SJCRH30 (cell line): ENCODE measurements around the gene CANT1. TPM values are rescaled to one million over a fixed set of nuclear protein-coding genes. Genes with fewer than 3 reads are reported as not detected.
A peak's percentile ranks its signal among the peaks of the same experiment; 100 is the strongest.
"Not testable (repeated sequence)": the region's sequence is repeated elsewhere in the genome, so short reads cannot be mapped to it uniquely, and the experiment has no call there.

Source experiments
- DNase-seq, 2 experiments: peaks; one replicate each; pipeline ENCODE4 v3.0.0-alpha.2; 2015 to 2020
- H3K27ac ChIP-seq: fragments of 250-450 bp; sonication (Bioruptor Pico); 2 replicates; pipeline ENCODE4 v1.5.1; 2020; ENCODE audit warnings: mild to moderate bottlenecking, moderate library complexity
- H3K27me3 ChIP-seq: fragments of 250-450 bp; sonication (Bioruptor Pico); 2 replicates; pipeline ENCODE4 v1.5.1; 2020; ENCODE audit warnings: mild to moderate bottlenecking, moderate library complexity
- H3K36me3 ChIP-seq: fragments of 250-450 bp; sonication (Bioruptor Pico); 2 replicates; pipeline ENCODE4 v1.5.1; 2020; ENCODE audit warnings: mild to moderate bottlenecking, moderate library complexity
- H3K4me1 ChIP-seq: fragments of 250-450 bp; sonication (Bioruptor Pico); 2 replicates; pipeline ENCODE4 v1.5.1; 2020; ENCODE audit warnings: mild to moderate bottlenecking, moderate library complexity
- H3K4me3 ChIP-seq: fragments of 250-450 bp; sonication (Bioruptor Pico); 2 replicates; pipeline ENCODE4 v1.5.1; 2020; ENCODE audit warnings: mild to moderate bottlenecking, moderate library complexity
- H3K9me3 ChIP-seq: fragments of 250-450 bp; sonication (Bioruptor Pico); replicated peaks from 2 replicates; pipeline ENCODE4 v1.5.1; 2020; ENCODE audit warnings: mild to moderate bottlenecking, moderate library complexity
- total RNA-seq: library from RNA; depleted of rRNA; stranded (reverse); fragments of >200 nt; shearing (Covaris generic); gene quantifications from 2 replicates; pipeline ENCODE4 v1.2.3, GENCODE V29; 2014

Gene CANT1
- total RNA-seq, 1 experiment from 2014 or later: 98.6 TPM

GRCh38 chr17:79026376-79027273 lies 17.1 kb upstream of the CANT1 start:
- Histone ChIP-seq H3K27me3 (0 out of 2 replicates have a peak, but pooled peaks cover 3% of the 10 kb centered on the region), H3K4me1 (peaks cover 51% of the 10 kb centered on the region), H3K36me3 (no peaks in the 10 kb centered on the region), H3K9me3 (no peaks in the 10 kb centered on the region), H3K27ac (peak overlapping the region; percentile 16; the same call in 1 of the 2 replicates), H3K4me3 (peak overlapping the region; percentile 22)
- DNase-seq: peak; percentile 49 to 59

- Histone ChIP-seq H3K9me3 (no peaks in the 10 kb centered on the region), H3K36me3 (no peaks in the 10 kb centered on the region), H3K4me3 (peak overlapping the region; percentile 61), H3K27me3 (0 out of 2 replicates have a peak, but pooled peaks cover 3% of the 10 kb centered on the region), H3K4me1 (peaks cover 44% of the 10 kb centered on the region), H3K27ac (no peak overlapping the region)
- DNase-seq: peak in 1 of 2 experiments; percentile 14
These were observed 15.6 kb upstream of the CANT1 start for GRCh38 chr17:79024901-79025737.

GRCh38 chr17:79023886-79024771 lies 14.6 kb upstream of the CANT1 start, which contains the start of gene C1QTNF1:
Gene C1QTNF1 (plus strand): TSS chr17:79024169. CDS start chr17:79043969, 19,800 bp downstream.
- DNase-seq: peak; percentile 61 to 78
- Histone ChIP-seq H3K4me1 (peaks cover 39% of the 10 kb centered on the region), H3K27ac (no peak within 1 kb of the TSS)

GRCh38 chr17:79023180-79023705 lies 13.7 kb upstream of the CANT1 start:
- no peaks in the 10 kb centered on the region for H3K36me3 ChIP-seq
- peaks cover 31% of the 10 kb centered on the region for H3K4me1 ChIP-seq
- no peaks in the 10 kb centered on the region for H3K9me3 ChIP-seq
- DNase-seq: peak in 1 of 2 experiments; percentile 2
- H3K27me3 ChIP-seq: 0 out of 2 replicates have a peak, but pooled peaks cover 3% of the 10 kb centered on the region
- H3K27ac ChIP-seq: no peak overlapping the region
- no peak overlapping the region for H3K4me3 ChIP-seq

More at GRCh38 chr17:79023886-79024771, 14.6 kb upstream of the CANT1 start, which contains the start of gene C1QTNF1:
- Histone ChIP-seq H3K4me3 (peak within 1 kb of the TSS; percentile 61), H3K9me3 (no peaks in the 10 kb centered on the region), H3K27me3 (0 out of 2 replicates have a peak, but pooled peaks cover 3% of the 10 kb centered on the region), H3K36me3 (no peaks in the 10 kb centered on the region)

- 0 out of 2 replicates have a peak, but pooled peaks cover 3% of the 10 kb centered on the region for H3K27me3 ChIP-seq
- peaks cover 24% of the 10 kb centered on the region for H3K4me1 ChIP-seq
- H3K27ac ChIP-seq: no peak overlapping the region
These were observed 13.0 kb upstream of the CANT1 start for GRCh38 chr17:79022507-79022991.

GRCh38 chr17:79021929-79022328 lies 12.4 kb upstream of the CANT1 start:
- DNase-seq, H3K27ac ChIP-seq, H3K36me3 ChIP-seq, H3K4me3 ChIP-seq, H3K27me3 ChIP-seq, H3K9me3 ChIP-seq: not testable (repeated sequence)
- H3K4me1 ChIP-seq: peaks cover 17% of the 10 kb centered on the region

More at GRCh38 chr17:79022507-79022991, 13.0 kb upstream of the CANT1 start:
- H3K4me3 ChIP-seq: no peak overlapping the region
- H3K9me3 ChIP-seq: no peaks in the 10 kb centered on the region
- no peaks in the 10 kb centered on the region for H3K36me3 ChIP-seq
- DNase-seq: peak in 1 of 2 experiments; percentile 3

GRCh38 chr17:79020631-79021301 lies 11.2 kb upstream of the CANT1 start:
- Histone ChIP-seq H3K27ac (no peak overlapping the region), H3K4me3 (no peak overlapping the region), H3K36me3 (no peaks in the 10 kb centered on the region), H3K27me3 (0 out of 2 replicates have a peak, but pooled peaks cover 3% of the 10 kb centered on the region), H3K9me3 (peaks cover 5% of the 10 kb centered on the region; the same call in 1 of the 2 replicates), H3K4me1 (peaks cover 9% of the 10 kb centered on the region)
- DNase-seq: no peak

- peak; percentile 89 to 91 for DNase-seq
- no peak overlapping the region for H3K4me3 ChIP-seq
- no peaks in the 10 kb centered on the region for H3K36me3 ChIP-seq
- H3K27me3 ChIP-seq: 0 out of 2 replicates have a peak, but pooled peaks cover 3% of the 10 kb centered on the region
- H3K27ac ChIP-seq: no peak overlapping the region
- peaks cover 8% of the 10 kb centered on the region; the same call in 1 of the 2 replicates for H3K9me3 ChIP-seq
- peaks cover 9% of the 10 kb centered on the region for H3K4me1 ChIP-seq
These were observed 10.3 kb upstream of the CANT1 start for GRCh38 chr17:79019632-79020584.

- Histone ChIP-seq H3K4me3 (no peak overlapping the region), H3K9me3 (peaks cover 15% of the 10 kb centered on the region), H3K27me3 (0 out of 2 replicates have a peak, but pooled peaks cover 3% of the 10 kb centered on the region), H3K4me1 (peaks cover 9% of the 10 kb centered on the region), H3K36me3 (no peaks in the 10 kb centered on the region), H3K27ac (no peak overlapping the region)
- DNase-seq: no peak
These were observed 9.7 kb upstream of the CANT1 start for GRCh38 chr17:79019261-79019631.

- H3K4me1 ChIP-seq: peaks cover 5% of the 10 kb centered on the region; the same call in 1 of the 2 replicates
- H3K36me3 ChIP-seq: no peaks in the 10 kb centered on the region
- no peak overlapping the region for H3K27ac ChIP-seq
- H3K4me3 ChIP-seq: no peak overlapping the region
- no peak for DNase-seq
- no peaks in the 10 kb centered on the region for H3K27me3 ChIP-seq
- peaks cover 22% of the 10 kb centered on the region for H3K9me3 ChIP-seq
These were observed 8.8 kb upstream of the CANT1 start for GRCh38 chr17:79018370-79018695.

- Histone ChIP-seq H3K36me3 (no peaks in the 10 kb centered on the region), H3K4me1 (peaks cover 5% of the 10 kb centered on the region; the same call in 1 of the 2 replicates), H3K9me3 (peaks cover 22% of the 10 kb centered on the region), H3K27ac (no peak overlapping the region), H3K27me3 (no peaks in the 10 kb centered on the region), H3K4me3 (no peak overlapping the region)
- no peak for DNase-seq
These were observed 8.2 kb upstream of the CANT1 start for GRCh38 chr17:79017546-79018369.
